ENCODE results near the gene PREX1. TPM values are rescaled to one million over a fixed set of nuclear protein-coding genes. Genes with fewer than 3 reads are reported as not detected.
A peak's percentile ranks its signal among the peaks of the same experiment; 100 is the strongest.

PREX1 gene
- total RNA-seq, 1 experiment from 2014 or later = 9.5 TPM

- Histone ChIP-seq H3K36me3 (ENCODE audit: control insufficient read depth, insufficient read depth, low read length) (no peaks in the 10 kb centered on the region), H3K4me1 (no peaks in the 10 kb centered on the region), H3K27me3 (replicated peaks; ENCODE audit: control insufficient read depth, insufficient read depth, low read length) (no peaks in the 10 kb centered on the region), H3K4me3 (ENCODE audit: low read depth, low read length) (no peak overlapping the region), H3K9me3 (peaks cover 5% of the 10 kb centered on the region; the same call in 1 of the 2 replicates)
- peak; percentile 99 to 100 for TF ChIP-seq CTCF (IDR thresholded peaks at IDR 0.05; ENCODE audit: insufficient read depth in 1 of 2, low read depth in 1 of 2, low read length in 1 of 2, severe bottlenecking in 1 of 2, unreplicated experiment in 1 of 2)
- CTCF ChIA-PET = interaction anchor here (0.5 to 3.7 kb wide), 86 partner anchors 10 to 1772 kb away, joined by 3 to 133 read pairs (median 5); partner anchors contain the start of genes ARFGEF2 and PREX1
- peaks cover 6% of the 10 kb centered on the region for H3K9me3 Mint-ChIP-seq (ENCODE audit: unreplicated experiment)
- no peak overlapping the region for H3K4me3 Mint-ChIP-seq (ENCODE audit: unreplicated experiment)
- POLR2A ChIA-PET = no interaction called here
- DNase-seq = peak; percentile 85 to 89
- H3K27me3 Mint-ChIP-seq (ENCODE audit: insufficient read depth, unreplicated experiment) = no peaks in the 10 kb centered on the region
- intact Hi-C loops (cut with micrococcal nuclease; ENCODE audit: unreplicated experiment) = loop anchor here (1.0 to 5.0 kb wide), 4 partner anchors 70 to 248 kb away; no protein-coding TSS in a partner anchor
- peaks cover 6% of the 10 kb centered on the region for H3K4me1 Mint-ChIP-seq (ENCODE audit: low read depth, unreplicated experiment)
- no peaks in the 10 kb centered on the region for H3K36me3 Mint-ChIP-seq (ENCODE audit: insufficient read depth, unreplicated experiment)
- BruUV-seq (replicated peaks) = no TSS peak
- H3K27ac Mint-ChIP-seq (ENCODE audit: unreplicated experiment) = no peak overlapping the region
These were observed 170.2 kb downstream of the PREX1 start for GRCh38 chr20:48657426-48658197.

- Histone ChIP-seq H3K27me3 (replicated peaks; ENCODE audit: control insufficient read depth, insufficient read depth, low read length) (no peaks in the 10 kb centered on the region), H3K4me3 (ENCODE audit: low read depth, low read length) (no peak overlapping the region), H3K9me3 (peaks cover 5% of the 10 kb centered on the region; the same call in 1 of the 2 replicates), H3K36me3 (ENCODE audit: control insufficient read depth, insufficient read depth, low read length) (no peaks in the 10 kb centered on the region), H3K4me1 (no peaks in the 10 kb centered on the region)
- Mint-ChIP-seq H3K9me3 (ENCODE audit: unreplicated experiment) (peaks cover 6% of the 10 kb centered on the region), H3K4me1 (ENCODE audit: low read depth, unreplicated experiment) (peaks cover 6% of the 10 kb centered on the region), H3K27ac (ENCODE audit: unreplicated experiment) (no peak overlapping the region), H3K4me3 (ENCODE audit: unreplicated experiment) (no peak overlapping the region), H3K27me3 (ENCODE audit: insufficient read depth, unreplicated experiment) (no peaks in the 10 kb centered on the region), H3K36me3 (ENCODE audit: insufficient read depth, unreplicated experiment) (no peaks in the 10 kb centered on the region)
- ChIA-PET POLR2A (interaction anchor here (0.6 kb wide), 1 partner anchor 552 kb away, joined by 5 read pairs; no protein-coding TSS in a partner anchor), CTCF (interaction anchor here (0.7 to 3.7 kb wide), 26 partner anchors 9 to 254 kb away, joined by 3 to 133 read pairs (median 6); no protein-coding TSS in a partner anchor)
- no TSS peak for BruUV-seq (replicated peaks)
- intact Hi-C loops (cut with micrococcal nuclease; ENCODE audit: unreplicated experiment) = loop anchor here (1.0 to 5.0 kb wide), 4 partner anchors 71 to 249 kb away; no protein-coding TSS in a partner anchor
- TF ChIP-seq CTCF (IDR thresholded peaks at IDR 0.05; ENCODE audit: insufficient read depth in 1 of 2, low read depth in 1 of 2, low read length in 1 of 2, severe bottlenecking in 1 of 2, unreplicated experiment in 1 of 2) = peak; percentile 89 to 94
- DNase-seq = peak; percentile 87 to 91
These were observed 171.1 kb downstream of the PREX1 start for GRCh38 chr20:48656661-48657211.

GRCh38 chr20:48656137-48656536 is 171.7 kb downstream of the PREX1 start:
- Mint-ChIP-seq H3K4me3 (ENCODE audit: unreplicated experiment) (no peak overlapping the region), H3K9me3 (ENCODE audit: unreplicated experiment) (peaks cover 6% of the 10 kb centered on the region), H3K27ac (ENCODE audit: unreplicated experiment) (no peak overlapping the region), H3K4me1 (ENCODE audit: low read depth, unreplicated experiment) (peaks cover 6% of the 10 kb centered on the region), H3K27me3 (ENCODE audit: insufficient read depth, unreplicated experiment) (no peaks in the 10 kb centered on the region), H3K36me3 (ENCODE audit: insufficient read depth, unreplicated experiment) (no peaks in the 10 kb centered on the region)
- CTCF ChIA-PET = interaction anchor here (0.6 to 3.7 kb wide), 3 partner anchors 23 to 278 kb away, joined by 3 to 133 read pairs (median 4); no protein-coding TSS in a partner anchor
- BruUV-seq (replicated peaks) = no TSS peak
- H3K4me3 ChIP-seq (ENCODE audit: low read depth, low read length) = no peak overlapping the region
- H3K9me3 ChIP-seq = peaks cover 5% of the 10 kb centered on the region; the same call in 1 of the 2 replicates
- DNase-seq = no peak
- POLR2A ChIA-PET = interaction anchor here (0.6 kb wide), 1 partner anchor 552 kb away, joined by 5 read pairs; no protein-coding TSS in a partner anchor
- intact Hi-C loops (cut with micrococcal nuclease; ENCODE audit: unreplicated experiment) = loop anchor here (5.0 kb wide), 2 partner anchors 71 to 136 kb away; no protein-coding TSS in a partner anchor
- no peaks in the 10 kb centered on the region for H3K36me3 ChIP-seq (ENCODE audit: control insufficient read depth, insufficient read depth, low read length)
- TF ChIP-seq CTCF (IDR thresholded peaks at IDR 0.05; ENCODE audit: insufficient read depth in 1 of 2, low read depth in 1 of 2, low read length in 1 of 2, severe bottlenecking in 1 of 2, unreplicated experiment in 1 of 2) = no peak
- H3K4me1 ChIP-seq = no peaks in the 10 kb centered on the region
- H3K27me3 ChIP-seq (replicated peaks; ENCODE audit: control insufficient read depth, insufficient read depth, low read length) = no peaks in the 10 kb centered on the region

Measured in Caco-2 (cell line).